Measurements from ENCODE around the gene STOX1.
"Not testable (repeated sequence)": the region's sequence is repeated elsewhere in the genome, so short reads cannot be mapped to it uniquely, and the experiment has no call there.

The STOX1 gene

GRCh38 chr10:68811314-68812009 lies 15.9 kb upstream of the STOX1 start:
- Histone ChIP-seq H3K9me3 (ENCODE audit: control insufficient read depth in 1 of 2, low read length in 2 of 2) (no peaks in the 10 kb centered on the region), H3K4me3 (ENCODE audit: low read depth in 1 of 2, low read length in 2 of 2) (no peak overlapping the region), H3K27ac (ENCODE audit: low read length) (no peak overlapping the region), H3K27me3 (ENCODE audit: low read depth, low read length) (no peaks in the 10 kb centered on the region), H3K36me3 (ENCODE audit: control insufficient read depth in 1 of 2, insufficient read depth in 2 of 2, low read length in 2 of 2) (no peaks in the 10 kb centered on the region), H3K4me1 (ENCODE audit: control insufficient read depth in 1 of 2, insufficient read depth in 2 of 2, low read length in 2 of 2) (no peaks in the 10 kb centered on the region)

DNA sequence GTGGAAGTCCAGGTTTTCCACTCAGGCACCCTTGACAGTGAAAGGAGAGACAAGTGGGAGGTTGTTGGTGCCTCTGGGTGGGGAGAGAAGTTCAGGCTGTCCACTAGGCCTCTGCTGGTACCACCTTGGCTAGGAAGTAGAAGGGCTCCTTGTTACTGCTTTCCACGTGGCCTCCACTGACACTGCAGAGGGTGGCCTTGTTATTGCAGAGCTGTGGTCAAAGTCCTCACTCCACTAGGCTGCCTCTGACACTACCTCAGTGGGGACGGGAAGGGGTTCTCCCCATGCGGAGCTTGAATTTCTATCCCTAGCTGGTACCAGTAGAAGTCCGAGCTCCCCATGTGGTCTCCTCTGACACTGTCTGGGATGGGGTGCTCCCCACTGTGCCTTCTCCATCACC lies 14.9 kb upstream of the STOX1 start:
- Histone ChIP-seq H3K27me3 (ENCODE audit: low read depth, low read length) (no peaks in the 10 kb centered on the region), H3K4me3 (ENCODE audit: low read depth in 1 of 2, low read length in 2 of 2) (no peak overlapping the region), H3K9me3 (ENCODE audit: control insufficient read depth in 1 of 2, low read length in 2 of 2) (no peaks in the 10 kb centered on the region), H3K27ac (ENCODE audit: low read length) (no peak overlapping the region), H3K36me3 (ENCODE audit: control insufficient read depth in 1 of 2, insufficient read depth in 2 of 2, low read length in 2 of 2) (no peaks in the 10 kb centered on the region), H3K4me1 (ENCODE audit: control insufficient read depth in 1 of 2, insufficient read depth in 2 of 2, low read length in 2 of 2) (no peaks in the 10 kb centered on the region)

DNA sequence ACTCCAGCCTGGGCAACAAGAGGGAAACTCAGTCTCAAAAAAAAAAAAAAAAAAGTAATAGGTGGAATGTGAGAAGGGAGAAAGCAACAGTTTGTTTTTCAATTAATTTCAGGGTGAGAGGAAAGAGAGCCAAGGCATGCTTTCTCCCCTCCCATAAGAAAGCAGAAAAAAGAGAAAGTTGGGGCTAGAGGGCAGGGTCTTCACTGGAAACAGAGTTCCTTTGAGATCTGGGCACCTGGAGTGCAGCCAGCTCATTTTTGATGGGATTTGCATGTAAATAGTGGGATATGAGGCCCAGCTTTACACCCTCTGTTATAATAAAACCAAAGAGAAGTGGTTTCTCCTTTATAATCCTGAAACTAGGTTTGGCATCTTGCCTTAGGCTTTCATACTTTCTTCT lies 13.8 kb upstream of the STOX1 start:
- Histone ChIP-seq H3K27ac (ENCODE audit: low read length) (no peak overlapping the region), H3K4me1 (ENCODE audit: control insufficient read depth in 1 of 2, insufficient read depth in 2 of 2, low read length in 2 of 2) (no peaks in the 10 kb centered on the region), H3K4me3 (ENCODE audit: low read depth in 1 of 2, low read length in 2 of 2) (no peak overlapping the region), H3K27me3 (ENCODE audit: low read depth, low read length) (no peaks in the 10 kb centered on the region), H3K36me3 (ENCODE audit: control insufficient read depth in 1 of 2, insufficient read depth in 2 of 2, low read length in 2 of 2) (no peaks in the 10 kb centered on the region), H3K9me3 (ENCODE audit: control insufficient read depth in 1 of 2, low read length in 2 of 2) (no peaks in the 10 kb centered on the region)

GRCh38 chr10:68816796-68817412 lies 10.4 kb upstream of the STOX1 start:
- Histone ChIP-seq H3K4me1 (ENCODE audit: control insufficient read depth in 1 of 2, insufficient read depth in 2 of 2, low read length in 2 of 2) (no peaks in the 10 kb centered on the region), H3K27me3 (ENCODE audit: low read depth, low read length) (no peaks in the 10 kb centered on the region), H3K4me3 (ENCODE audit: low read depth in 1 of 2, low read length in 2 of 2) (no peak overlapping the region), H3K36me3 (ENCODE audit: control insufficient read depth in 1 of 2, insufficient read depth in 2 of 2, low read length in 2 of 2) (no peaks in the 10 kb centered on the region), H3K9me3 (ENCODE audit: control insufficient read depth in 1 of 2, low read length in 2 of 2) (no peaks in the 10 kb centered on the region), H3K27ac (ENCODE audit: low read length) (no peak overlapping the region)

GRCh38 chr10:68820359-68820758 lies 7.0 kb upstream of the STOX1 start:
- not testable (repeated sequence) for H3K36me3 ChIP-seq (ENCODE audit: control insufficient read depth in 1 of 2, insufficient read depth in 2 of 2, low read length in 2 of 2); H3K4me1 ChIP-seq (ENCODE audit: control insufficient read depth in 1 of 2, insufficient read depth in 2 of 2, low read length in 2 of 2); H3K27me3 ChIP-seq (ENCODE audit: low read depth, low read length); H3K4me3 ChIP-seq (ENCODE audit: low read depth in 1 of 2, low read length in 2 of 2); H3K27ac ChIP-seq (ENCODE audit: low read length); H3K9me3 ChIP-seq (ENCODE audit: control insufficient read depth in 1 of 2, low read length in 2 of 2)

DNA sequence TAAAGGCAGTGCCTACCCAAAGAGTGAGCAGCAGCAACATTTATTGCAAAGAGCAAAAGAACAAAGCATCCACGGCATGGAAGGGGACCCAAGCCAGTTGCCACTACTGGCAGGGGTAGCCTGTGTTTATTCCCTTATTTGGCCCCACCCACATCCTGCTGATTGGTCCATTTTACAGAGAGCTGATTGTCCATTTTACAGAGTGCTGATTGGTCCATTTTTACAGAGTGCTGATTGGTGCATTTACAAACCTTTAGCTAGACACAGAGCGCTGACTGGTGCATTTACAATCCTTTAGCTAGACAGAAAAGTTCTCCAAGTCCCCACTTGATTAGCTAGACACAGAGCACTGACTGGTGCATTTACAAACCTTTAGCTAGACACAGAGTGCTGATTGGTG lies 4.7 kb upstream of the STOX1 start:
- not testable (repeated sequence) for H3K36me3 ChIP-seq (ENCODE audit: control insufficient read depth in 1 of 2, insufficient read depth in 2 of 2, low read length in 2 of 2); H3K4me1 ChIP-seq (ENCODE audit: control insufficient read depth in 1 of 2, insufficient read depth in 2 of 2, low read length in 2 of 2); H3K27ac ChIP-seq (ENCODE audit: low read length); H3K9me3 ChIP-seq (ENCODE audit: control insufficient read depth in 1 of 2, low read length in 2 of 2); H3K27me3 ChIP-seq (ENCODE audit: low read depth, low read length); H3K4me3 ChIP-seq (ENCODE audit: low read depth in 1 of 2, low read length in 2 of 2)

GRCh38 chr10:68827592-68827959 lies 245 bp downstream of the STOX1 start:
- peak overlapping the region in 1 of 2 donors; percentile 75 for H3K4me3 ChIP-seq (ENCODE audit: low read depth in 1 of 2, low read length in 2 of 2)
- not testable (repeated sequence) for H3K27me3 ChIP-seq (ENCODE audit: low read depth, low read length); H3K9me3 ChIP-seq (ENCODE audit: control insufficient read depth in 1 of 2, low read length in 2 of 2); H3K36me3 ChIP-seq (ENCODE audit: control insufficient read depth in 1 of 2, insufficient read depth in 2 of 2, low read length in 2 of 2); H3K4me1 ChIP-seq (ENCODE audit: control insufficient read depth in 1 of 2, insufficient read depth in 2 of 2, low read length in 2 of 2); H3K27ac ChIP-seq (ENCODE audit: low read length)

DNA sequence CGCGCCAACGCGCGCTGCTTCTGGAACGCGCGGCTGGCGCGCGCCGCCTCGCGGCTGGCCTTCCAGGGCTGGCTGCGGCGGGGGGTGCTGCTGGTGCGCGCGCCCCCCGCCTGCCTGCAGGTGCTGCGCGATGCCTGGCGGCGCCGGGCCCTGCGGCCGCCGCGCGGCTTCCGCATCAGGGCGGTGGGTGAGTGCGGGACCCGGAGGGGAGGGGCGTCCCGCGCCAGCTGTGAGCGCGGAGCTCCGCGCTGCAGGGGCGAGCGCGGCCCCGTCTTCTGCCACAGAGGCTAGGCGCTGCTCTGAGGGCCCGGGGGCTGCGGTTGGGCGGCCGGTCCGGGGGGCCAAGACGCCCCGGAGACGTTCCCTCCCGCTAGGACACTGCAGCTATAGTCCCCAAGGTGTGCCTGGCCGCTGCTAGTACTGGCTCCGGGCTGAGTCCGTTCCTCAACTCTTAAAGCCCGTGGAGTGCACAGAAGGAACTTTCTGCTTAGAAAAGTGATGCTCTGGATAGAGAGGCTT lies 811 bp downstream of the STOX1 start:
- not testable (repeated sequence) for H3K27me3 ChIP-seq (ENCODE audit: low read depth, low read length); H3K9me3 ChIP-seq (ENCODE audit: control insufficient read depth in 1 of 2, low read length in 2 of 2); H3K27ac ChIP-seq (ENCODE audit: low read length); H3K4me1 ChIP-seq (ENCODE audit: control insufficient read depth in 1 of 2, insufficient read depth in 2 of 2, low read length in 2 of 2); H3K36me3 ChIP-seq (ENCODE audit: control insufficient read depth in 1 of 2, insufficient read depth in 2 of 2, low read length in 2 of 2)
- peak overlapping the region in 1 of 2 donors; percentile 52 for H3K4me3 ChIP-seq (ENCODE audit: low read depth in 1 of 2, low read length in 2 of 2)

GRCh38 chr10:68828833-68829232 lies 1.5 kb downstream of the STOX1 start:
- no peaks in the 10 kb centered on the region for H3K36me3 ChIP-seq (ENCODE audit: control insufficient read depth in 1 of 2, insufficient read depth in 2 of 2, low read length in 2 of 2)
- H3K9me3 ChIP-seq (ENCODE audit: control insufficient read depth in 1 of 2, low read length in 2 of 2) = no peaks in the 10 kb centered on the region
- no peak overlapping the region for H3K27ac ChIP-seq (ENCODE audit: low read length)
- H3K27me3 ChIP-seq (ENCODE audit: low read depth, low read length) = no peaks in the 10 kb centered on the region
- H3K4me1 ChIP-seq (ENCODE audit: control insufficient read depth in 1 of 2, insufficient read depth in 2 of 2, low read length in 2 of 2) = peaks cover 0 to 6% of the 10 kb centered on the region in 2 donors
- no peak overlapping the region for H3K4me3 ChIP-seq (ENCODE audit: low read depth in 1 of 2, low read length in 2 of 2)

DNA sequence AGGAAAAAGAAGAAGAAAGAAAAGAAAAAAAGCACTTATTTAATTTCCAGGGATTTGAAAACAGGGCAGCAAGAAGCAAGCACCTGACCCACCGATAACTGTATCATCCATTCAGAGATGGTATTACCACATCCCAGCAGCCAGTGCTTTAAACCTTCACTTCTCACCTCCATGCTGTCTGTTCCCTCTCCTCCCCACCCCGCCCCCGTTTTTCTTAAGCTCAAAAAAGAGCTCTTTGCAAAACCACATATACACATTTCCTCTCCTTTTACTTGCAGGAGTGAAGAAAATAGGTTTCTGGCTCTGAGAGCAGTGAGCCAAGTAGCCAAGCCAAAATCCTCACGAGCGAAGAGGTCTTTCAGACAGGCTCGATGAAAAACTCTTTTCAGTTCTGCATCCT lies 2.2 kb downstream of the STOX1 start:
- no peaks in the 10 kb centered on the region for H3K36me3 ChIP-seq (ENCODE audit: control insufficient read depth in 1 of 2, insufficient read depth in 2 of 2, low read length in 2 of 2)
- H3K4me1 ChIP-seq (ENCODE audit: control insufficient read depth in 1 of 2, insufficient read depth in 2 of 2, low read length in 2 of 2) = peaks cover 0 to 6% of the 10 kb centered on the region in 2 donors
- H3K4me3 ChIP-seq (ENCODE audit: low read depth in 1 of 2, low read length in 2 of 2) = no peak overlapping the region
- no peaks in the 10 kb centered on the region for H3K9me3 ChIP-seq (ENCODE audit: control insufficient read depth in 1 of 2, low read length in 2 of 2)
- H3K27ac ChIP-seq (ENCODE audit: low read length) = no peak overlapping the region
- no peaks in the 10 kb centered on the region for H3K27me3 ChIP-seq (ENCODE audit: low read depth, low read length)

DNA sequence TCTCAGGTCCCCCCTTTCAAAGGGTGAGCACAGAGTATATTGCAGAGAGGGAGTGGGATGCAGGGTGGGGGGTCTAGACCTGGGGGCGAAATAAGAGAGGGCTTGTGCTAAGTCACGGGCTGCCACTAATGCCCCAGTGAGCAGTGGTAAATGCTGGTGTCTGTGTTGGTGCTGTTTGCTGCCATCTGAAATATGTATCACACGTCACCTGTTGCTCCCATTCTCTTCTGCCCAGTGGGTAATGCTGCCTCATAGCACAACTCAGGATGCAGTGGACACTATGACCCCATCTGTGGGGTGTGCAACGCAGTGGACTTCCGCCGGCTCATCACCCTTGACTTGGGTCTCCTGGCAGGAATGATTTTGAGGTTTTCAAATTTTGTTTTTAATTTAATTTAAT lies 2.6 kb downstream of the STOX1 start:
- Histone ChIP-seq H3K27me3 (ENCODE audit: low read depth, low read length) (no peaks in the 10 kb centered on the region), H3K36me3 (ENCODE audit: control insufficient read depth in 1 of 2, insufficient read depth in 2 of 2, low read length in 2 of 2) (no peaks in the 10 kb centered on the region), H3K27ac (ENCODE audit: low read length) (no peak overlapping the region), H3K9me3 (ENCODE audit: control insufficient read depth in 1 of 2, low read length in 2 of 2) (no peaks in the 10 kb centered on the region), H3K4me3 (ENCODE audit: low read depth in 1 of 2, low read length in 2 of 2) (no peak overlapping the region), H3K4me1 (ENCODE audit: control insufficient read depth in 1 of 2, insufficient read depth in 2 of 2, low read length in 2 of 2) (peaks cover 0 to 6% of the 10 kb centered on the region in 2 donors)

DNA sequence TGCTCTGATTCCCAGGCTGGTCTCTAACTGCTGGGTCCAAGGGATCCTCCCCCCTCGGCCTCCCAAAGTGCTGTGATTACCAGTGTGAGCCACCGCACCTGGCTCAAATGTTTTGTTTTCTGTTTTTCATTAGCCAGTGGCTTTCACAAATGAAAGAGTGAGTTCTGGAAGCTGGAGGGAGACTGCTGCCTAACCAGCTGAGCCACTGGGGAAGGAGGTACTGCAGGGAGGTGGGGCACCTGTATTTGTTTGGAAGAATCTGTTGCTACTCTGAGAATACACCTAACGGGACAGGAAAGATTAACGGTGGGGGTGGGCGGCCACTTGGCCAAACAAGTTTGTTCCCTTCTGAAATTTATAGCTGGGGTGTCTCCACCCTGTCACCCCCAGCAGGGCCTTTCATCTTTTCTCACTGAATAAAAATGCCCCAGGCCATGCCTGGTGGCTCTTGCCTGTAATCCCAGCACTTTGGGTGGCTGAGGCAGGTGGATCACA lies 4.7 kb downstream of the STOX1 start:
- Histone ChIP-seq H3K36me3 (ENCODE audit: control insufficient read depth in 1 of 2, insufficient read depth in 2 of 2, low read length in 2 of 2) (no peaks in the 10 kb centered on the region), H3K27ac (ENCODE audit: low read length) (no peak overlapping the region), H3K9me3 (ENCODE audit: control insufficient read depth in 1 of 2, low read length in 2 of 2) (no peaks in the 10 kb centered on the region), H3K4me3 (ENCODE audit: low read depth in 1 of 2, low read length in 2 of 2) (no peak overlapping the region), H3K4me1 (ENCODE audit: control insufficient read depth in 1 of 2, insufficient read depth in 2 of 2, low read length in 2 of 2) (peaks cover 0 to 3% of the 10 kb centered on the region in 2 donors), H3K27me3 (ENCODE audit: low read depth, low read length) (no peaks in the 10 kb centered on the region)
